GM13976 (cell line): ENCODE measurements around the gene EP400.

ENCODE experiments used
- DNase-seq: peaks from one replicate; pipeline ENCODE4 v3.0.0; 2012; ENCODE audit warnings: low spot score
- CTCF ChIP-seq: IDR thresholded peaks from 2 replicates; pipeline ENCODE4 v1.5.1; 2012; ENCODE audit warnings: borderline replicate concordance, mild to moderate bottlenecking; ENCODE audit not compliant: insufficient read depth; ENCODE audit errors: extremely low read depth, missing control alignments, control extremely low read depth
- in situ Hi-C: fragments of 300-500 bp; cut with MboI; formaldehyde crosslinking; loops from one replicate; pipeline ENCODE4 v1.12.0; 2022; ENCODE audit warnings: low sequenced_read_pairs, mixed read lengths, inconsistent platforms; ENCODE audit not compliant: unreplicated experiment

EP400 gene

GRCh38 chr12:131987552-131987951 lies 37.8 kb downstream of the EP400 start:
- no peak for TF ChIP-seq CTCF
- in situ Hi-C loops, result no loop called here
- DNase-seq, result no peak

GRCh38 chr12:131988054-131988796 lies 38.5 kb downstream of the EP400 start:
- TF ChIP-seq CTCF, result no peak
- DNase-seq, result no peak
- in situ Hi-C loops, result no loop called here

- DNase-seq, result no peak
- no peak for TF ChIP-seq CTCF
- in situ Hi-C loops, result no loop called here
Measured at GRCh38 chr12:131989021-131989420, 39.3 kb downstream of the EP400 start.

GRCh38 chr12:131990066-131990979 lies 40.6 kb downstream of the EP400 start:
- in situ Hi-C loops, result no loop called here
- DNase-seq, result no peak
- TF ChIP-seq CTCF, result no peak

GRCh38 chr12:131990980-131991305 lies 41.2 kb downstream of the EP400 start:
- in situ Hi-C loops, result no loop called here
- no peak for TF ChIP-seq CTCF
- no peak for DNase-seq

- in situ Hi-C loops, result no loop called here
- TF ChIP-seq CTCF, result no peak
- no peak for DNase-seq
Measured at GRCh38 chr12:131991816-131992430, 42.2 kb downstream of the EP400 start.
